Activated CD4-positive, alpha-beta T cell treated with anti-CD3 and anti-CD28 coated beads, Interleukin-2, amount 10 ng/mL, durations not matched to agents 24 days and 14 days (primary cell): Measurements from ENCODE around the gene PKD1. TPM values are rescaled to one million over a fixed set of nuclear protein-coding genes. Genes with fewer than 3 reads are reported as not detected.

Experiments used
- DNase-seq: peaks from one replicate; pipeline ENCODE4 v3.0.0; 2022
- H3K27ac Mint-ChIP-seq: one replicate; pipeline ENCODE4 v1.8.0; 2022; ENCODE audit warnings: mild to moderate bottlenecking, mixed read lengths
- H3K27me3 Mint-ChIP-seq: one replicate; pipeline ENCODE4 v1.8.0; 2022; ENCODE audit warnings: mixed read lengths
- H3K36me3 Mint-ChIP-seq: one replicate; pipeline ENCODE4 v1.8.0; 2022; ENCODE audit warnings: low read depth, mild to moderate bottlenecking, mixed read lengths
- H3K4me1 Mint-ChIP-seq: one replicate; pipeline ENCODE4 v1.8.0; 2021; ENCODE audit warnings: mixed read lengths
- H3K4me3 Mint-ChIP-seq: one replicate; pipeline ENCODE4 v1.8.0; 2022; ENCODE audit warnings: mild to moderate bottlenecking, moderate library complexity, mixed read lengths
- H3K9me3 Mint-ChIP-seq: one replicate; pipeline ENCODE4 v1.8.0; 2021; ENCODE audit warnings: mixed read lengths
- intact Hi-C: fragments of 100-400 bp; cut with micrococcal nuclease; formaldehyde crosslinking; loops from one replicate; pipeline ENCODE4 v1.15.1; 2023
- total RNA-seq: library from RNA; stranded (reverse); gene quantifications from 2 replicates; pipeline ENCODE4 v1.2.3, GENCODE V29; 2022

Gene PKD1
- total RNA-seq, 1 donor from 2014 or later: 93.3 TPM

GRCh38 chr16:2042171-2042985, 93.3 kb downstream of the PKD1 start:
- DNase-seq: no peak
- H3K36me3 Mint-ChIP-seq: peaks cover 7% of the 10 kb centered on the region
- peaks cover 9% of the 10 kb centered on the region for H3K4me1 Mint-ChIP-seq
- no peak overlapping the region for H3K27ac Mint-ChIP-seq
- H3K27me3 Mint-ChIP-seq: no peaks in the 10 kb centered on the region
- intact Hi-C loops: no loop called here
- H3K4me3 Mint-ChIP-seq: no peak overlapping the region
- no peaks in the 10 kb centered on the region for H3K9me3 Mint-ChIP-seq

GRCh38 chr16:2040787-2041522, 94.7 kb downstream of the PKD1 start:
- no peak for DNase-seq
- H3K9me3 Mint-ChIP-seq: no peaks in the 10 kb centered on the region
- intact Hi-C loops: no loop called here
- H3K27ac Mint-ChIP-seq: no peak overlapping the region
- no peaks in the 10 kb centered on the region for H3K4me1 Mint-ChIP-seq
- no peak overlapping the region for H3K4me3 Mint-ChIP-seq
- H3K36me3 Mint-ChIP-seq: peaks cover 4% of the 10 kb centered on the region
- no peaks in the 10 kb centered on the region for H3K27me3 Mint-ChIP-seq

- intact Hi-C loops: no loop called here
- Mint-ChIP-seq H3K4me3 (no peak overlapping the region), H3K27ac (no peak overlapping the region), H3K4me1 (no peaks in the 10 kb centered on the region), H3K9me3 (no peaks in the 10 kb centered on the region), H3K36me3 (peaks cover 4% of the 10 kb centered on the region), H3K27me3 (no peaks in the 10 kb centered on the region)
- DNase-seq: no peak
Measured at GRCh38 chr16:2040041-2040786, 95.5 kb downstream of the PKD1 start.

DNA sequence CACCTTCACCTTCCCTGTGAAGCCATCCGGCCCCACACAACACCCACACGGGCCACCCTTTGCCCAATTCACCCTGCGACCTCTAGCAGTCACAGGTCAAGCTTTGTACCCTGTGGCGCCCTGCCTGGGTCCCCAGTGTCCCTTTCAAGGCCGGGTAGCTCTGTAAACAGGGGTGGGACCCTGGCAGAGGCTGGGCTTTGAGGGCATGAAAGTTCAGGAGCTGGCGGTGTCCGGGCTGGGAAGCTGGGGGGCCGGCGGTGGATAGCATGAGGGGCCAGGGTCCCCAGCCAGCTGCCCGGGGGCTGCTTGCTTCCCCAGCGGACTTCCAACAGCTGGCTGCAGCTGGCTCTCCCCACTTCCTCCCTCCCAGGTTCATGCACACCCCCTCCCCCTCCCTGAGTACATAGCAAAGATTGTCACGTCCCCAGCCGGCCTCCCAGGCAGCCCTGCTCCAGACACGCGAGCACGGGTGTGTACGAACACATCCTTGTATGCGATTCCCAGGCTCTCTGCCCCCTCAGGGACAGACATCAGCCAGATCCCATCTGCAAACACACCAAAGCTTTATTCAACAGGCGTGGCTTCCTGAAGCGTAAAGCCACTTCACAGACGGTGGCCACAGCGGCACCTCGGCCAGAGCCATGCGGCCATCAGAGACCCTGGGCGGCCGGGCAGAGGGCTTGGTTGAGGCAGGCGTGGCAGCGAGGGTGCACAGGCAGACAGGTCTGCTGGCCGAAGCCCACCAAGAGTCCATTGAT, 96.2 kb downstream of the PKD1 start:
- no peak for DNase-seq
- H3K27me3 Mint-ChIP-seq: no peaks in the 10 kb centered on the region
- no peaks in the 10 kb centered on the region for H3K4me1 Mint-ChIP-seq
- H3K4me3 Mint-ChIP-seq: no peak overlapping the region
- H3K9me3 Mint-ChIP-seq: no peaks in the 10 kb centered on the region
- intact Hi-C loops: no loop called here
- H3K27ac Mint-ChIP-seq: no peak overlapping the region
- H3K36me3 Mint-ChIP-seq: peaks cover 2% of the 10 kb centered on the region

Other genes starting within 250 kb of the PKD1 start
- not detected in 2 replicates for gene HS3ST6, start 217.5 kb downstream of the PKD1 start, total RNA-seq
- gene MSRB1, start 192.7 kb downstream of the PKD1 start, total RNA-seq: 22.8 and 23.0 TPM in 2 replicates
- 1.0 TPM in 1 of 2 replicates, not detected in the other for gene RPL3L, start 181.2 kb downstream of the PKD1 start, total RNA-seq
- 136 and 141 TPM in 2 replicates for gene NDUFB10, start 176.4 kb downstream of the PKD1 start, total RNA-seq
- 3,359 and 3,401 TPM in 2 replicates for gene RPS2, start 171.1 kb downstream of the PKD1 start, total RNA-seq
- 0.57 TPM in 1 of 2 replicates, not detected in the other for gene RNF151, start 169.0 kb downstream of the PKD1 start, total RNA-seq
- 81.4 and 87.5 TPM in 2 replicates for gene TBL3, start 163.8 kb downstream of the PKD1 start, total RNA-seq
- gene NOXO1, start 154.4 kb downstream of the PKD1 start, total RNA-seq: 0.56 TPM in 1 of 2 replicates, not detected in the other
- 41.6 and 42.8 TPM in 2 replicates for gene GFER, start 151.7 kb downstream of the PKD1 start, total RNA-seq
- gene SYNGR3, start 145.9 kb downstream of the PKD1 start, total RNA-seq: 18.1 and 20.2 TPM in 2 replicates
- gene ZNF598, start 126.1 kb downstream of the PKD1 start, total RNA-seq: 93.9 and 99.0 TPM in 2 replicates
- 6.9 and 7.0 TPM in 2 replicates for gene NPW, start 116.1 kb downstream of the PKD1 start, total RNA-seq
- gene NHERF2, start 109.0 kb downstream of the PKD1 start, total RNA-seq: 1.3 and 1.8 TPM in 2 replicates
- 50.3 and 57.7 TPM in 2 replicates for gene NTHL1, start 88.1 kb downstream of the PKD1 start, total RNA-seq
- gene TSC2, start 87.9 kb downstream of the PKD1 start, total RNA-seq: 98.8 and 99.8 TPM in 2 replicates
- 0.83 and 1.0 TPM in 2 replicates for gene RAB26, start 12.7 kb upstream of the PKD1 start, total RNA-seq
- 68.7 and 80.3 TPM in 2 replicates for gene TRAF7, start 19.9 kb upstream of the PKD1 start, total RNA-seq
- 2.2 and 2.3 TPM in 2 replicates for gene CASKIN1, start 60.7 kb upstream of the PKD1 start, total RNA-seq
- gene MLST8, start 69.6 kb upstream of the PKD1 start, total RNA-seq: 65.2 and 70.3 TPM in 2 replicates
- gene BRICD5, start 75.0 kb upstream of the PKD1 start, total RNA-seq: 22.2 and 23.1 TPM in 2 replicates
- 38.7 and 38.9 TPM in 2 replicates for gene PGP, start 78.9 kb upstream of the PKD1 start, total RNA-seq
- 33.4 and 34.7 TPM in 2 replicates for gene E4F1, start 87.7 kb upstream of the PKD1 start, total RNA-seq
- gene DNASE1L2, start 100.5 kb upstream of the PKD1 start, total RNA-seq: 1.7 and 2.1 TPM in 2 replicates
- 34.1 and 38.7 TPM in 2 replicates for gene ECI1, start 115.7 kb upstream of the PKD1 start, total RNA-seq
- 399 and 416 TPM in 2 replicates for gene RNPS1, start 132.2 kb upstream of the PKD1 start, total RNA-seq
- 8.3 and 9.2 TPM in 2 replicates for gene ABCA3, start 204.8 kb upstream of the PKD1 start, total RNA-seq